Breast epithelium (tissue), 3 donors: ENCODE measurements around the gene OR2T11.
"Not testable (repeated sequence)": the region's sequence is repeated elsewhere in the genome, so short reads cannot be mapped to it uniquely, and the experiment has no call there.

Experiments used
- POLR2A ChIP-seq: fragments of 450-650 bp; IDR thresholded peaks from one replicate; pipeline ENCODE4 v1.6.1; 2016; ENCODE audit warnings: antibody characterized with exemption, mild to moderate bottlenecking, moderate library complexity
- POLR2AphosphoS5 ChIP-seq, 3 donors: sonication (generic); formaldehyde crosslinking; IDR thresholded peaks; one replicate each; pipeline ENCODE4 v1.6.1; 2017; ENCODE audit warnings: antibody characterized with exemption in 3 of 3
- TF ChIP-seq, protein P1 (sequence below), 3 donors: fragments of 450-650 bp; IDR thresholded peaks; one replicate each; pipeline ENCODE4 v1.5.1; 2016 to 2017; ENCODE audit warnings: antibody characterized with exemption in 3 of 3, mild to moderate bottlenecking in 3 of 3, moderate library complexity in 3 of 3

DNA sequence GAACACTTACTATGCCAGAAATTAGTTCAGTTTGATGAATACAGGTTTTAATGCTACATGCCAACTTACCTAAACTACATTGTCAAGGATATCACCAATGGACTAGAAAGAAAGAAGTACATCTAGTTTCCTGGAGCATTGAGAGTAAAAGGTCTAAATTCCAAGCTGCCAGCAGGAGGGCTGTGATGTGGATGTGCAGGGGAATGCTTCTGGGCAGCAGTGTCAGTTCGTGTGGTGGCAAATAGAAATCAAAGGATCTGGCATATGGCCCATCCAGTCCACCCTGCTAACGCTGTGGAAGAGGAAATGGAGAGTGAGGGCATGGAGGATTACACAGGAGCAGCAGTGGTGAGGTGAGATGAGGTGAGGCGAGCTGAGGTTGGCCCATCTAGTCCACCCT, 10.3 kb upstream of the OR2T11 start, which contains the start of gene OR2T35:
- TF ChIP-seq, protein P1, sequence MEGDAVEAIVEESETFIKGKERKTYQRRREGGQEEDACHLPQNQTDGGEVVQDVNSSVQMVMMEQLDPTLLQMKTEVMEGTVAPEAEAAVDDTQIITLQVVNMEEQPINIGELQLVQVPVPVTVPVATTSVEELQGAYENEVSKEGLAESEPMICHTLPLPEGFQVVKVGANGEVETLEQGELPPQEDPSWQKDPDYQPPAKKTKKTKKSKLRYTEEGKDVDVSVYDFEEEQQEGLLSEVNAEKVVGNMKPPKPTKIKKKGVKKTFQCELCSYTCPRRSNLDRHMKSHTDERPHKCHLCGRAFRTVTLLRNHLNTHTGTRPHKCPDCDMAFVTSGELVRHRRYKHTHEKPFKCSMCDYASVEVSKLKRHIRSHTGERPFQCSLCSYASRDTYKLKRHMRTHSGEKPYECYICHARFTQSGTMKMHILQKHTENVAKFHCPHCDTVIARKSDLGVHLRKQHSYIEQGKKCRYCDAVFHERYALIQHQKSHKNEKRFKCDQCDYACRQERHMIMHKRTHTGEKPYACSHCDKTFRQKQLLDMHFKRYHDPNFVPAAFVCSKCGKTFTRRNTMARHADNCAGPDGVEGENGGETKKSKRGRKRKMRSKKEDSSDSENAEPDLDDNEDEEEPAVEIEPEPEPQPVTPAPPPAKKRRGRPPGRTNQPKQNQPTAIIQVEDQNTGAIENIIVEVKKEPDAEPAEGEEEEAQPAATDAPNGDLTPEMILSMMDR (IDR thresholded peaks at IDR 0.05): not testable (repeated sequence)
- TF ChIP-seq POLR2A; POLR2AphosphoS5 (IDR thresholded peaks at IDR 0.05): not testable (repeated sequence)
